GM21367 (cell line): ENCODE measurements around the gene AP1G2.
"Not testable (repeated sequence)": the region's sequence is repeated elsewhere in the genome, so short reads cannot be mapped to it uniquely, and the experiment has no call there.

Source experiments
- ATAC-seq: cut with Tn5 transposase; IDR thresholded peaks from one replicate; pipeline ENCODE4 v1.9.1; 2021; ENCODE audit not compliant: unreplicated experiment

AP1G2 gene

DNA sequence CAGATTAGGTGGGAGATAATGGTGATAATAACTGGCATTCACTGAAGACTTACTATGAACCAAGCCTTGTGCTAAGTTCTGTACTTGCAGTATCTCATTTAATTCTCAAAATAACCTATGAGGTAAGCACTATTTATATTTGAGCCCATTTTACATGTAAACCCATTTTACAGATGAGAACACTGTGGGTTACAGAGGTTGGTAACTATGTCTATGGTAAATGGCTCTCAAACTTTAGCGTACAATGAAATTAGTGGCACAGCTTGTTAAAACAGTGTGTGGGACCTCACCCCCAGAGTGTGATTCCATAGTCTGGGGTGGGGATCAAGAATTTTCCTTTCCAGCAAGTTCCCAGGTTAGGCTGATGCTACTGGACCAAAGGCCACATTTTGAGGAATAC lies 33.2 kb upstream of the AP1G2 start:
- no peak for ATAC-seq

DNA sequence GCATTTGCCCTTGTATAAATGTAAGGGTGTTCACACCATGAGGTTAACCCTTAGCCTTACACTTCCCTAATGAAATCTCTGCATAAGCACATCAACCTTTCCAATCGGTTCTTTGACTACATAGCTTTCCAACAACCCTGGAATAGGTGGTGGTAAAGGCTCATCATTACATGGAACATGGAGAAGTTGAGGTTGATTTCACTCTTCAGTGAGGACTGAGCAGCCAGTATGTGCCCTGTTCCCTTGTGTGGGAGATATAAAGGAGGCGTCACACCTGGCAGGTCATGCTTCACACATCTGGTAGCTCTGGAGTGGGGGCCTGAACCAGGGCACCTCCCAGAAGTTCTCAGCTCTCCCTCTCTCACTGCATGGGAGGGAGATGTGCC lies 32.7 kb upstream of the AP1G2 start:
- ATAC-seq = no peak

DNA sequence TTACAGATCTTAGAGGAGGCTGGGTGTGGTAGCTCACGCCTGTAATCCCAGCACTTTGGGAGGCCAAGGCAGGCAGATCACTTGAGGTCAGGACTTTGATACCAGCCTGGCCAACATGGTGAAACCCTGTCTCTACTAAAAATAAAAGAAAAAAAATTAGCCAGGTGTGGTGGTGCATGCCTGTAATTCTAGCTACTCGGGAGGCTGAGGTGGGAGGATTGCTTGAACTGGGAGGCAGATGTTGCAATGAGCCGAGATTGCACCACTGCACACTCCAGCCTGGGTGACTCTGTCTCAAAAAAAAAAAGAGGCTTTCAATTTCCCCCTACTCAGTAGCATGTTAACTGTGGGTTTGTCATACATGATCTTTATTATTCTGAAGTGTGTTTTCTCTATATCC lies 26.6 kb upstream of the AP1G2 start:
- not testable (repeated sequence) for ATAC-seq

DNA sequence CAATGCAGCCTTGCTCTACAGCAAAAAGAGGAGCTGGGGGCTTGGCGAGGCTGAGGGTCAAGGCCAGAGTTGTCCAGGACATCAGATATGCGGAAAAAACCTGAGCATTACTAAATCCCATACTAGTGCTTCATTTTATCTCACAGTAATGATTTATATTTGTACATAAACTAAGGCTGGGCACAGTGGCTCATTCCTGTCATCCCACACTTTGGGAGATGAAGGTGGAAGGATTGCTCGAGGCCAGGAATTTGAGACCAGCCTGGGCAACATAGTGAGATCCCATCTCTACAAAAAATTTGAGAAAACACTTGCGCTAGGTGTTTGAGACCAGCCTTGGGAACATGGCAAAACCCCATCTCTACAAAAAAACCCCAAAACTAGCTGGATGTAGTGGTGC lies 22.6 kb upstream of the AP1G2 start:
- ATAC-seq = no peak

DNA sequence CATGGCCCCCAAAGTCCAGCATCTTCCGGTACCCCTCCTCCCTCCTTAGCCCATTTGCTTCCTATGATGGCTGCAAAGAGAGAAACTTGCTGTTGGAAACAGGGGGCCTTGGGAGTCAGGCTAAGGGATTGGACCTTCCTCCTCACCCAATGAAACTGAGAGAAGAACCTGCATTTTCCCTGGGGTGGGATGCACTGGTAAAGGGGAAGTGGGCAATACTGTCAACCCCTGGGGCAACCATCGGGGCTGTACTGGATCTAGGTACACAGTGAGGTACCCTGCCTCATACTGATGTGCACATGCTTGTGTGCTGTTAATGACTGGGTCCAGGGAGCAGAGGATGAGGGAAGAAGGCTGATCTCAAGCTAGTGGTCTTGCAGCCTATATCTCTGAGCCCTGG lies 22.0 kb upstream of the AP1G2 start:
- ATAC-seq = no peak

DNA sequence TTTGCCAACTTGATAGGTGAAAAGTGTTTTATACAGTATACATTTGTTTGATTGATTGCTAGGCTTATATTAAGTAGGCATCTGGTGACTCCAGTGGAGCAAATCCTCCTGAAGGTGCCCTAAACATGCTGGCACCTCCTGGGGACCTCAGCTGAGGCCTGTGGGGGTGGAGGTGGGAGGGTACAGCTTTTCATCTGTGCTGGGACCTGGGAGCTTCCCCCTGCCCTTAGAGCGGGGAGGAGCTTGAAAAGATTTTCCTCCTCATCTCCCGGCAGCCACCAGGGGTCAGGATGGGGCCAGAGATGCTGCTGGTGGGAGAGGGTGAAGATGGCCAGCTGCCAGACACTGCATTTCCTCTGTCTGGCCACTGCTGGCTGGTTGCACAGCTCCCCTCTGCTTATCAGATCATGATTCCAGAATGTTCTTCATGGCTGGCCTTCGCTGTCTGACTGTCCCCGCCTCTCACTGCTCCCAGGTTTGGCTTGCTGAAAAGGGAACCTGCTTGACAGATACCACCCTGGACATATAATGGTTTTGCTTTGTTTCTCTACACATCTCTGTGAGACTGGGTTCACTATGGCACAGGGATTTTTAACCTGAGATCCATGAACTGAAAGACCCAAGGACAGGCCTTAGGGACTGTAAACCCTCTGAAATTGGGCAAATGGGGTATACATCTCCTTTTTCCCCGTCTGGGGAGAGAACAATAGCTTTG lies 21.4 kb upstream of the AP1G2 start:
- ATAC-seq = peak; percentile 99

DNA sequence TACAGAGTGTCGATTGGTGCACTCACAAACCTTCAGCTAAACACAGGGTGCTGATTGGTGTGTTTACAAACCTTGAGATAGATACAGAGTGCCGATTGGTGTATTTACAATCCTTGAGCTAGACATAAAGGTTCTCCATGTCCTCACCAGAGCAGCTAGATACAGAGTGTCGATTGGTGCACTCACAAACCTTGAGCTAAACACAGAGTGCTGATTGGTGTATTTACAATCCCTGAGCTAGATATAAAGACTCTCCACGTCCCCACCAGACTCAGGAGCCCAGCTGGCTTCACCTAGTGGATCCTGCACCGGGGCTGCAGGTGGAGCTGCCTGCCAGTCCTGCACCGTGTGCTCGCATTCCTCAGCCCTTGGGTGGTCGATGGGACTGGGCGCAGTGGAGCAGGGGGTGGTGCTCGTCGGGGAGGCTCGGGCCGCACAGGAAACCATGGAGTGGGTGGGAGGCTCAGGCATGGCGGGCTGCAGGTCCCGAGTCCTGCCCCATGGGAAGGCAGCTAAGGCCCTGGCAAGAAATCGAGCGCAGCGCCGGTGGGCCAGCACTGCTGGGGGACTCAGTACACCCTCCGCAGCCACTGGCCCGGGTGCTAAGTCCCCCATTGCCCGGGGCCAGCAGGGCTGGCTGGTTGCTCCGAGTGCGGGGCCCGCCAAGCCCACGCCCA lies 17.1 kb upstream of the AP1G2 start:
- ATAC-seq = not testable (repeated sequence)

DNA sequence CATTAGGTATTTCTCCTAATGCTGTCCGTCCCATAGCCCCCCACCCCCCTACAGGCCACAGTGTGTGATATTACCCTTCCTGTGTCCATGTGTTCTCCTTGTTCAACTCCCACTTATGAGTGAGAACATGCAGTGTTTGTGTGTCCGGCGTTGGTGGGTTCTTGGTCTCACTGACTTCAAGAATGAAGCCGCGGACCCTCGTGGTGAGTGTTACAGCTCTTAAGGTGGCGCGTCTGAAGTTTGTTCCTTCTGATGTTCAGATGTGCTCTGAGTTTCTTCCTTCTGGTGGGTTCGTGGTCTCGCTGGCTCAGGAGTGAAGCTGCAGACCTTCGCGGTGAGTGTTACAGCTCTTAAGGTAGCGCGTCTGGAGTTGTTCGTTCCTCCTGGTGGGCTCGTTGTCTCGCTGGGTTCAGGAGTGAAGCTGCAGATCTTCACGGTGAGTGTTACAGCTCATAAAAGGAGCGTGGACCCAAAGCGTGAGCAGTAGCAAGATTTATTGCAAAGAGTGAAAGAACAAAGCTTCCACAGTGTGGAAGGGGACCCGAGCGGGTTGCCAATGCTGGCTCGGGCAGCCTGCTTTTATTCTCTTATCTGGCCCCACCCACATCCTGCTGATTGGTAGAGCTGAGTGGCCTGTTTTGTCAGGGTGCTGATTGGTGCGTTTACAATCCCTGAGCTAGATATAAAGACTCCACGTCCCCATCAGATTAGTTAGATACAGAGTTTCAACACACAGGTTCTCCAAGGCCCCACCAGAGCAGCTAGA lies 16.4 kb upstream of the AP1G2 start:
- not testable (repeated sequence) for ATAC-seq

DNA sequence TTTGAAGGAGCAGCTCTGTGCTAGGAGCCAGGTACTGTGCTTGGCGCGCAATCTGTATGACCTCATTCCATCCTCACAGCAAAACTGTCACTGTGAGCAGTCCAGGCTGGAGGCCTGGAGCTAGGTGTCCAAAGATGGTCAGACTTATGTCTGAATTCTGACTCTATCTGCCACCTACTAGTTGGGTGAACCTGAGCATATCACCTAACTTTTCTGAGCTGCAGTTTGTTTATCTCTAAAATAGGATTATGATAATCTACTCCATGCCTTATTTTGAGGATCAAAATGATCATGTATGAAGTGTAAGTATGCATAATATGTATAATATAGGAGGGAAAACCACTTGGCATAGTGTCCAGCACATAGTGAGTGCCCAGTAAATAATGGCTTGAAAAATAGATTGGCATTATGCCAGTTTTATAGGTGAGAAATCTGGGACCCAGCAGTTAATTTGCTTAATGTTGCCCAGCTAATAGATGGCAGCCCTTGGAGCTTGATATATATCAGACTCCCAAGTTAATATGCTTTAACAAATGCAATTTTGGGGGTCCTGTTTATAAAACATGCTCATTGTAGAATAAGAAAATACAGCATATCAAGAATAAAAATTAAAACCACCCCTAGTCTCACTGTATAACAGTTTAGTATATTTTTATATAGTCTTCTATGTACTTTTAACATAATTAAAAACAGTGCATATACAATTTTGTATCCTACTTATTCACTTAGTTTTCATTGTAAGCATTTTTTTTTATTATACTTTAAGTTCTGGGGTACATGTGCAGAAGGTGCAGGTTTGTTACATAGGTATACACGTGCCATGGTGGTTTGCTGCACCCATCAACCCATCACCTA lies 15.5 kb upstream of the AP1G2 start:
- no peak for ATAC-seq

DNA sequence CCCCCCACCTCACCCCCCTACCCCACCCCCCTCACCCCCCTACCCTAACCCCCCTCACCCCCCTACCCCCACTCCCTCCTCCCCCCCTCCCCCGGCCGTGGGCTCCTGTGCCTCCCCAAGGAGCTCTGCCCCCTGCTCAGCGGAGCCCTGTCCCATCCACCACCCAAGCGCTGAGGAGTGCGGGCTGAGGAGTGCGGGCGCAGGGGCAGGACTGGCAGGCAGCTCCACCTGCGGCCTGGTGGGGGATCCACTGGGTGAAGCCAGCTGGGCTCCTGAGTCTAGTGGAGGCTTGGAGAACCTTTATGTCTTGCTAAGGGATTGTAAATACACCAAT lies 13.3 kb upstream of the AP1G2 start:
- ATAC-seq = no peak

DNA sequence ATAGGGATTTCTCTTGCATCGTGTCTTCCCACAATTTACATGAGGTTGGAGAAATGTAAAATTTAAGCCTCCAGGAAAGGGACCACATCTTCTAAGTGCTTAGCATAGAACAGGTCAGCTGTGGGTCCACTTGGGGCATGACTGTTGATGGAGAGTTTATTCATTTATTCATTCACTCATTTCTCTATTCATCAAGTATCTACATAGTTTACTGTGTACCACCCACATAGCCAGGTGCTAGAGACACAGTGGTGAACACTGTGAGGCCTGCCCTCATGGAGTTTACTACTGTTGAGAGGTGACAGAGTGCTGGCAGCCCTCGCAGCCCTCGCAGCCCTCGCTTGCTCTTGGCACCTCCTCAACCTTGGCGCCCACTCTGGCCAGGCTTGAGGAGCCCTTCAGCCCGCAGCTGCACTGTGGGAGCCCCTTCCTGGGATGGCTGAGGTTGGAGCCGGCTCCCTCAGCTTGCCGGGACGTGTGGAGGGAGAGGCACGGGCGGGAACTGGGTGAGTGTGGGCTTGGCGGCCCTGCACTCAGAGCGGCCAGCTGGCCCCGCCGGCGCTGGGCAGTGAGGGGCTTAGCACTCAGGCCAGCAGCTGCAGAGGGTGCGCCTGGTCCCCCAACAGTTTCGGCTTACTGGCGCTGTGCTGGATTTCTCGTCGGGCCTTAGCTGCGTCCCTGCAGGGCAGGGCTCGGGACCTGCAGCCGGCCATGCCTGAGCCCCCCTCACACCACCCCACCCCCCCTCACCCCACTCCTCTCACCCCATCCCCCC lies 12.7 kb upstream of the AP1G2 start:
- ATAC-seq = no peak

DNA sequence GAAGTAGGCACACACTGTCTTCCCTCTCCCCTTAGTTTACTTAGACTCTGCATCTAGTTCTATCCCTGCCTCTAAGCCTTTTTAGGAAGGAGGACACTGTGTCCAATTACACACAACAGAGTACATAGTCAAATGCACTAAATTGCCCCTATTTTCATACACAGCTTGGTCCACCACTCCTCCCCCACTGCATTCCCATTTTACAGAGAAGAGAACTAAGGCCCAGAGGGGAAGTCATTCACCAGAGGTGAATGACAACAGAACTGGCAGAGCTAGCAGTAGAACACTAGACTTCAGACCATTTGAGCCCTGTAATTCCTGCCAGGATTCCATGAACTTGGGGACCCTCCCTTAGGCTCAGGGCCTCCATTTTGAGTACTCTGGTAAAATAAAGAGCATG lies 12.1 kb upstream of the AP1G2 start:
- no peak for ATAC-seq

DNA sequence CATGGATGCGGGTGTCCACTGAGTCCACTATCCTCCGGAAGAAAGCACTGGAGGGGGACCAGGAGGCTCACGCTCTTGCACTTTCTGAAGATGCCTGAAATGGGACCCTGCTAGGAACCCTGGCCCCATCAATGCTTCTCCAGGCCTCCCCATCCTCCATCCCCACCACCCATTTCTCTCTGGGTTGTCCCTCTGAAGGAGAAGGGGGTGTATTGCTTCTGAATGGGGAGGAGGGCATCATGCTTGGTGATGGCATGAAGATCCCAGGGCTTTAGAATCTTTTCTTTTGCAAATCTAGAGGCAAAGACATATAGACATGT lies 11.7 kb upstream of the AP1G2 start:
- ATAC-seq = no peak

DNA sequence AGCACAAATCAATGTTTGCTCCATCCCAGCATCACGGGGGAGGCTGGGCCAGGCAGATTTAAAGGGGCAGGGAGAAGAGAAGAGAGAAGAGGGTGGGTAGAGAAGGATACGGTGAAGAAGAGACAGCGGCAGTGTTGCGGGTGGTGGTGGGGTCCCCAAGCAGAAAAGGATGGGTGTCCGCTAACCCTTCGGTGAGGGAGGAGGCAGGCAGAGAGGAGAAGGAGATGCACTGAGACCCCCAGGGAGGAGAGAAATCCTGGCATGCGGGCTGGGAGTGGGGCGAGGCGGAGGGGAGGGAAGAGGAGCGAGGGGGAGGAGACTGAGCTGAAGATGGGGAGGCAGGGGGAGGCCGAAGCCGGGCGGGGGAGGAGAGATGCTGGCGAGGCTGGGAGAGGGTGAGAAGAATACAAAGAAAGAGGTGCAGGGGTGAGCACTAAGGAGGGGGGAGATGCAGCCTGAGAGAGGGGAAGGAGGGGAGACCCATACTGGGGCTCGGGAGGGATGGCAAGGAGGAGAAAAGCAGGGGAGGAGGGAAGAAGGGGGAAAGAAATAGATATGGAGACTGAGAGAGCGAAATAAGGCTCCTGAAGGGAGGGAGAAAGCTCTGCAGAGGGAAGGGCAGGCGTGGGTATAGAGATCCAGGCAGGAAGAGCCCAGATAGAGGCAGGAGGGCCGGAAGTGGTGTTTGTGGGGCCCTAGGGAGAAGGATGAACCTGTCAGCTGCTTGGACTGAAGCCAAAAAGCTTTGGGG lies 11.1 kb upstream of the AP1G2 start, which contains the start of gene JPH4:
JPH4 (minus strand) TSS at position 231 of the 751 bp plus-strand sequence. CDS start 1,337 bp downstream, outside the sequence.
- ATAC-seq = no peak

DNA sequence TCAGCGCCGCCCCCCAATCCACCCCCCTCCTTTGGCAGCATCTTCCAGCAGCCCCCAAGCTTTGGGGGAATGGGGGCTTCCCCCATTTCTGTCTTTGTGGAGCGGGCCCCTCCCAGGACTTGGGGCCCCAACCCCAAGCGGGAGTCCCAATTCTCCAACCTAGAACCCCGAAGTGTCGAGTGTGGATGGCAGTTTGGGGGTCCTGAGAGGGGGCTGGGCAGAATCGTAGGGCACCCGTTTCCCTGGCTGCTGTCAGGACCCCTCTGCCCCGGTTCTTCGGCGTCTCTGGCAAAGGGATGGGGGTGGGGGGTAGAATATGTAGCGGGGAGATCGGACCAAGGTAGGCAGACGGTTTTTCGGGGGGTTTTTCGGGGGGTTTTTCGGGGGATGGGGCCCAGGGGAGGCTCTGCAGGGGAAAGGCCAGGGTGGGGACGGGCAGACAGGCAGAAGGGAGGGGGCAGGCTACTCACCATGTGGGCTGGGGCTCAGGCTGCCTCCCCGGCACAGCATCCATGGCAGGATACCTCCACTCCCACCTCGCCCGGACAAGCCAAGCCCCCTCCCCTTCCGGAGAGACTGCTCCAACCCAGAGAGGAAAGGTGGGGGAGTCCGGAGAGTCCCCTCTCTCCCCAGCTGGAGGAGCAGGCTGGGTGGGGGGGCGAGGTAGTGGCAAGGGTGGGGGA lies 10.3 kb upstream of the AP1G2 start:
- ATAC-seq = no peak

DNA sequence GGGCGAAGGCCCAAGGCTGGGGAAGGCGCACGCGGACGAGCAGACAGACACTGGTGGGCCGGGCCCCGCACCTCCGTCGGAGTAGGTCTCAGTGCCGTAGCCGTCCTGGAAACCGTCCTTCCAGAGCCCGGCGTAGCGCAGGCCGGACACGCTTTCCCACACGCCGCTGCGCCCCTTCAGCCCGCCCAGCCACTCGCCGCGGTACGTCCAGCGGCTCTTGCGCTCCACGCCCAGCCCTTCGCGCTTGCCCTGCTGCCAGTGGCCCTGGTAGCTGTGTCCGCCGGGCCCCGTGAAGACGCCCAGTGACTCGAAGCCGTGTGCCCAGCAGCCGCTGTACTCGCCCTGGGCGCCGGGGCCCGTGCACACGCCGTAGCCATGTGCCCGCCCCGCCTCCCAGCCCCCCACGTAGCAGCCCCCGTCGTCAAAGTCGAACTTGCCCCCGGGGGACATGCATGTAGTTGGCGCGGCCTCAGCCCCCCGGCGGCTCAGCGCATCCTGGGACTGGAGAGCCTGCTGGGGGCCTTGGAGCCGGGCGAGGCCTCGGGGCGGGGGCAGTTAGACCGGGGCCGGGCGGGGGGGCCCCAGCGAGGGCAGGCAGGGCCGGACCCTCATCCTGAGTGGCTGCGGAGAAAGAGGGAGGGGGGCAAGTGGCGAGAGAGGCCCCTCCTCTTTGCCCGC lies 9.6 kb upstream of the AP1G2 start:
- no peak for ATAC-seq

DNA sequence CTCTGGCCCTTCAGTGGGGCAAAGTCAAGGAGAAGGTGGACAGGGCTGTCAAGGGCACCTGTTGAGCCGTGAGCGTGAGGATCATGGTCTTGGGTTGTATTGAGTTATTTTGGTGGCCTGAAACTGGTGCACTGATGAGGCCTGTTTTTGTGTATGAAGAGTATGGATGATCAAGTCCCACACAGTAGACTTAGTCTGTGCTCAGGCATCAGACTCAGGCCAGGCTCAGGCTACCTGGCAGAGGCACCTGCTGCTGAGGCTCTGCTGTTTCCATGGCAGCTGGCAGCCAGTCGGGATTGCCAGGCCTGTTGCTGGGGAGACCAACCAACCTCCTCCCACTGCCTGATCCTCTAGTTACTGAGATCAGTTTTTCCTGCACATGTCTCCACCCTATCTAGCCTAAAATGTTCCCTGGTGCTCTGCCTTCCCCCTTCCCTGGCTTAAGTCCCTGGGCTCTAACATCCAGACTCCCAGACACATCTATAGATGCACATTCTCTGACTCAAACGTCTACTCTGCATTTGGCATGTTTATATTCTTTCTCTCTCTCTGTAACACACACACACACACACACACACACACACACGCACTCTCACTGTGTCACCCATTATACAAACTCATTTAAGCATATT lies 5.9 kb upstream of the AP1G2 start:
- ATAC-seq = no peak

DNA sequence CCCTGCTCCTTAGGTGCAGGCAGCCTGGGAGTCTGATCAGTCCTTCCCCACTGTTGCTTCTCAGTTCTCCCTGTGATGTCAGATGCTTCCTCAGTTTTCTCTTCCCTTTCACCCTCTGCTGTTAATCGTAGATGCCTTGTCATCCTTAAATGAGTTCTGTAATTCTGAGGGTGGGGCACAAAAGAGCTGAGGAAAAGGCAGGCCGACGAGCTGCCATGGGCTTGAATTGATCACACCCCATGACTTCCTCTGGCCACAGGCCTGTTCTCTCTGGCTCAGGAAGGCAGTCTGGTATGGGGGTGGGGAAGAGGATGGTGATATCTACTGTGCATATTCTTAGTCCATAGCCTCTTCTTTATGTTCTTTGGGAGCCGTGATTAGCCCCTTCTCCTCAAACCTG lies 5.2 kb upstream of the AP1G2 start:
- no peak for ATAC-seq

DNA sequence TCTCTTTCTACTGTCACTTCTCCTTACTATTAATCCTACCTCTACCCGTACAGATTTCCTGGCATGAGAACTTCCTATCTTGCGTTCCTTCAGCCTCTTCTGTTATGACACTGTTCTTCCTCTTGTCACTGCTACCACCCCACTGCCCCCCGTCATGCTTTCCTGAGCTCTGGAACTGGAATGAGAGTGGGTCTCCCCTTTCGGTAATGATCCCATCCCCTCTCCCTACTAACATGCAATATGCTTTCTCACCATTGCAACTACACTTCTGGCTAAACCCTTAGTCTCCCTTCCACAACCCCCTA lies 4.9 kb upstream of the AP1G2 start:
- ATAC-seq = no peak
